Bronchial epithelial cell (primary cell): ENCODE measurements around the gene LUZP1. TPM values are rescaled to one million over a fixed set of nuclear protein-coding genes. Genes with fewer than 3 reads are reported as not detected.

Experiments used
- DNase-seq: peaks from one replicate; pipeline ENCODE4 v3.0.0-alpha.2; 2010; ENCODE audit warnings: low read depth
- FAIRE-seq: peaks from 2 replicates; lab custom pipeline; 2011; peaks lifted over from hg19 to GRCh38; lab: Jason Lieb, UNC
- H3K27me3 ChIP-seq: 2 replicates; pipeline ENCODE4 v1.5.1; 2011; ENCODE audit warnings: low read length; ENCODE audit not compliant: control insufficient read depth, insufficient read depth
- H3K36me3 ChIP-seq: 2 replicates; pipeline ENCODE4 v1.5.1; 2011; ENCODE audit warnings: low read length; ENCODE audit not compliant: control insufficient read depth, insufficient read depth
- H3K4me3 ChIP-seq: 2 replicates; pipeline ENCODE4 v1.5.1; 2011; ENCODE audit warnings: mild to moderate bottlenecking, low read depth, low read length, control low read depth
- CTCF ChIP-seq: IDR thresholded peaks from 2 replicates; pipeline ENCODE4 v1.5.1; 2011; ENCODE audit warnings: mild to moderate bottlenecking, moderate library complexity, low read length, control low read depth, inconsistent platforms; ENCODE audit not compliant: insufficient read depth, severe bottlenecking
- total RNA-seq: library from RNA; depleted of rRNA; stranded (reverse); fragments of >200 nt; gene quantifications from 2 replicates; pipeline ENCODE4 v1.2.1, GENCODE V29; 2014

LUZP1 gene
- total RNA-seq, 1 donor from 2014 or later = 17.6 TPM

DNA sequence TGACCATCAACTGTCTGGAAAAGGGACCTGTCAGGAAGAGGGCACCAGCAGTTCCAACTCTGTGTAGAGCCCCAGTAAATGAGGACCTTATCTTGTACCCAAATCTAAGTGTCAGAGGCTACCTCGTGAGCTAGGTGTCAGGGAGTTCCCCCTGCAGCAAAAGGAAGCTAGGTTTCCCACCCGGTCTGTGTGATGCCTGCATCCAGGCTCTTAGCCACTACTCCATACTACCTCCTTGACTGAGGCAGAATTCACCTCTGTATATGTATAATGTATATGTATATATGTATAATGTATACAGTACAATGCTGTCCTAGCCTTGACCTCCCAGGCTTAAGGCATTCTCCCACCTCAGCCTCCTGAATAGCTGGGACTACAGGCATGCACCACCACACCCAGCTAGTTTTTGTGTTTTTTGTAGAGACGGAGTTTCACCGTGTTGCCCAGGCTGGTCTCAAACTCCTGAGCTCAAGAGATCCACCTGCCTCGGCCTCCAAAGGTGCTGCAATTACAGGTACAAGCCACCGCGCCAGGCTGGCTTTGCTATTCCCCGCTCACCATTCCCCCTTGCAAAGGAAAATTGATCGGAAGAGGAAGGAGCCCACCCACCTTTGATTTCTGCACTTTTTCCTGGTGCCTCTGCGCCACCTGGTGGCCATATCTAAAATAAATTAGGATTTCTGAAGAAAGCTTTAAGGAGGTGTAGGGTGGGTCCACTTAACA, 15.7 kb upstream of the LUZP1 start:
- Histone ChIP-seq H3K36me3 (no peaks in the 10 kb centered on the region), H3K27me3 (no peaks in the 10 kb centered on the region), H3K4me3 (no peak overlapping the region)
- peak; percentile 65 for TF ChIP-seq CTCF
- DNase-seq = no peak
- no peak for FAIRE-seq

DNA sequence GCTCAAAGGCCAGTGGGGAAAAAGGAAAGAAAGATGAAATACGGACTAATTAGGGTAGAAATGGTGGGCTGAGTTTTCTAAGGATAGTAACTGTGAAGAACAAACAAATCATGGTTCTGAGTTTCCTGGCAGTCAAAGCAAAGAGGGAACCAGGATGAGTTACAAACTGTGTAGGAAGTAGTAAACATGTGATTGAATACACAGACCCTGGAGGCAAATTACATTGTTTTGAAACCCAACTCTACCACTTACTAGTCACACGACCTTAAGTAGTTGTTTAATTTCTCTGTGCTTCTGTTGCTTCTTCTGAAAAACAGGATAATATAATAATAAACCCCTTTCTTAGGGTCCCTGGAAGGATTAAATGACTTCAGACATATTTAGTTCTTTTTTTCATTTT, 11.2 kb upstream of the LUZP1 start:
- no peak for DNase-seq
- Histone ChIP-seq H3K4me3 (no peak overlapping the region), H3K36me3 (no peaks in the 10 kb centered on the region), H3K27me3 (no peaks in the 10 kb centered on the region)
- TF ChIP-seq CTCF = no peak
- no peak for FAIRE-seq

GRCh38 chr1:23178950-23179349, 10.3 kb upstream of the LUZP1 start:
- TF ChIP-seq CTCF = peak; percentile 25
- DNase-seq (peak; percentile 35), FAIRE-seq (no peak)
- no peaks in the 10 kb centered on the region for H3K36me3 ChIP-seq
- H3K4me3 ChIP-seq = no peak overlapping the region
- no peaks in the 10 kb centered on the region for H3K27me3 ChIP-seq

- Histone ChIP-seq H3K27me3 (no peaks in the 10 kb centered on the region), H3K36me3 (no peaks in the 10 kb centered on the region), H3K4me3 (no peak overlapping the region)
- TF ChIP-seq CTCF = no peak
- FAIRE-seq (no peak), DNase-seq (no peak)
These were observed 9.8 kb upstream of the LUZP1 start for GRCh38 chr1:23178414-23178813.

GRCh38 chr1:23177438-23178380, 9.1 kb upstream of the LUZP1 start:
- Histone ChIP-seq H3K27me3 (no peaks in the 10 kb centered on the region), H3K36me3 (no peaks in the 10 kb centered on the region), H3K4me3 (peak overlapping the region; percentile 48)
- TF ChIP-seq CTCF = peak; percentile 9
- FAIRE-seq (no peak), DNase-seq (peak; percentile 61)
